DLD1 (cell line): ENCODE measurements around the gene NTF3.

Source experiments
- in situ Hi-C: cut with HindIII; loops from 2 replicates; pipeline ENCODE4 v1.10.0; 2017; ENCODE audit warnings: low sequenced_read_pairs

NTF3 gene

GRCh38 chr12:5455045-5455444, 23.1 kb downstream of the NTF3 start:
- in situ Hi-C loops: no loop called here

DNA sequence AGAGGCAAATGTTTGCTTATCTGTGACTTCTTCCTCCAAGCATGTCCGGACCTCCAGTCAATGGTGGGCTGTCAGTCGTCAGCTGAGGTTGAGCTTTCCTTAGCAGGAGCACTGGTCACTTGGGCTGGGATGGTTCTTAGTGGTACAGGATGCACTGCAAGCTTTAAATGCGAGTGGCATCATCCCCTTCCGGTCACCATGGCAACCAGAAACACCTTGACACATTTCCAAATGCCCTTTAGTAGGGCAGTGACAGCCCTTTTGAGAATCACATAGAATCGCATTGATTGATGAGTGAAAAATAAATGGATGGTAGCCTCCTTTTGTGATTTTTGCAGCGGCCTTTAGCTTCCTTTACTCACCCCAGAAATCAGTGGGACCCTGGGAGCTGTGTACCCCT, 24.1 kb downstream of the NTF3 start:
- in situ Hi-C loops: no loop called here

DNA sequence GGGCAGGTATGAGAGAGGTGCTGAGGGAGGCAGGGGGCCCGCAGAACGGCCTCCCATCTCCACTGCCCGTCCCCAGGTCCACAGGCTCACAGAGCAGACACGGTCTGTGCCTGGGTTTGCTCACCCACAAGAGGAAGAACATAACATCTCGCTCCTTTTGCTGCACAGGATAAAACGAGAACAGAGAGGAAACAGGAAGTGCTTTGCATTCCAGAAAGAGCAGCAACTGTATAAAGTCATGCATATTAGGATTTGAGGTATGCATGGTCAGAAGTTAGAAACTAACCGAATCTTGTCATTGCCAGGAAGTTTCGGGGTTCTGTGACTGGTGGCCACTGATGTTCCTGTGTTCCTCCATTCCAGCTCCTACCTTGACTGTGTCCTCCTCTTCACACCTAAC, 25.0 kb downstream of the NTF3 start:
- in situ Hi-C loops: no loop called here

- in situ Hi-C loops: no loop called here
Measured at GRCh38 chr12:5458229-5459050, 26.5 kb downstream of the NTF3 start.

DNA sequence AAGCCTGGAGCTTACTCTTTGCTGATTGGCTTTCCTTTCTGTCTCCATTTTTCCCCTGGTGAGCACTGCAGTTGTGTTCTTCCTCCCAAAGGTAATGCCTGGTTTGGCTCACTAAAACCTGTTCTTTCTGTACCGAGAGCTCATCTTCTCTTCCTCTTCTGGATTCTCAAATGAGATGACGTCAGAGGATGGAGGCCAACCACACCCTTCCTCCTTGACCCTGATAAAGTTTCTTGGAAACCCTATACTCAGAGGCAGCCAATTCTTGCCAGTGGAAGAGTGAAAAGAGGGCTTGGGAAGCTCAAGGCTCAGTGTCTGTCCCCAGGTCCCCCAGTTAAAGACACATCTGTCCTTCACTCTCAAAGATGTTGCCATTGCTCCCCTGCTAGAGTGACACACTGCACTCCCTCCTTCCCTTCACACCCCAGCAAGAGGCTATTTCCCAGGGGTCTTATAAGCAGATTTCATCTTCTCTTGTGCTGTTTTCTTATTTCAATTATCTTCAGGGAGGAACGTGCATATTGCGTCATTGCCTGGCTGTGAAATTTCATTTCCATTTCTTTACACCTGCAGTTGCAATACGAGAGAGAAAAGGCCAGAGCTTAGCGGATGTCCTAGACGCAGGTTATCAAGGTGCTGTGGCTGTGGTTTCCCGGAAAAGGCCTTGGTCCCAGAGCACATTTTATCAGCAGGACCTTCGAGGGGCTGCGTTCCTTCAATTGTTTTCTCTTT, 27.3 kb downstream of the NTF3 start:
- in situ Hi-C loops: no loop called here

DNA sequence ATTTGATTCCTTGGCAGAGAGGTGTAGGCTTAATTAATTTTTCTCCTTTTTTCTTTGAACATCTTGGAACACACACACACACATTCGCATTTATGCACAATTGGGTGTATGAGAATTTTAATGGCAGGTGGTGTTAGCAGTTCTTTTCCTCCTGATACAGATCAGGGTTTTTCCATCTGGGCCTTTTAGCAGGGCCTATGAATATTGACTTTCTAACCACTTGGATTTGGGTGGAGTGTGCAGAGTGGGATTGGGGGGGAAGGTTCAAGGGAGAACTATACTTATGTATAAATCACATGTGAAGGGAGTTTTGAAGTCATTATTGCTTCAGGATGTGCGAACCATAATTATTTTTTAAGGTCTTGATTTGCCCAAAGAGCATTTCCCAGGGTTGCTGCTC, 28.9 kb downstream of the NTF3 start:
- in situ Hi-C loops: no loop called here

- in situ Hi-C loops: no loop called here
Measured at GRCh38 chr12:5461966-5462365, 30.1 kb downstream of the NTF3 start.

- in situ Hi-C loops: no loop called here
Measured at GRCh38 chr12:5464096-5464495, 32.2 kb downstream of the NTF3 start.

GRCh38 chr12:5465384-5465783, 33.5 kb downstream of the NTF3 start:
- in situ Hi-C loops: no loop called here

DNA sequence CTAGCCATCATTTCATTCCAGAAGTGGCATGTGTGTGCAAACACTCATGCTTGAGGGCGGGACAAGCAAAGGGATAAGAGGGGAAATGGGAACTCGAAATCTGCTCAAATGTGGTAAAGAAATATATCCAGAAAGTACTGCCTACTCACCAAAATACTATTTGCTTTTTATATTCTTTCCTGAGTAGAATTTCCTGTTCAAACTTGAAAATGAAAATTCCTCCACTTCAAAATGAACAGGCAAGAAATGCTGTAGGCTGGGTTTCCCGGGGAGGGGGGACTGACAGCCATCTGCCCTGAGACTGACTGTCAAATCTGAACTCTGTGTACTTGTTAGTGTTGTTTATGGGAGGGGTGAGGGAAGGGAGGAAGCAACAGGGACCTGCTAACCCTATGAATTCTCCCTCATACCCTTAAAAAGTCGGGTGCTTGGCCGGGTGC, 34.6 kb downstream of the NTF3 start:
- in situ Hi-C loops: no loop called here

DNA sequence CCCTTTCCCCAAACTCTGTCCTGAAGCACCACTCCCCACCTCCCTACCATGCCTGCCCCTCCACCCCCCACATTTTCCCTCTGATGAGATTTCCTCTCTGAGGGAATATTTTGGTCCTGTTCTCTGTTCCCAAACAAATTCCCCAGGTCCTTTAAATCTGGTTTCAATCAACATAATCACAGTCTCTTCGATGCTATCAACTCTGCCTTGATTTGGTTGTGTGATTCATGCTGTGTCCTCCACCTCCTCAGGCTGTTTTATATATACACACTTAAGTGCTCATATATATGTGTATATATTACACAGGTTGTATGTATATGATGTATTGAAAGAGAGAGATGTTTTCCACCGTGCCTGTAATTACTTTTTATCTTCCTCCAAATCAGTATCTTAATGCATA, 36.0 kb downstream of the NTF3 start:
- in situ Hi-C loops: no loop called here

DNA sequence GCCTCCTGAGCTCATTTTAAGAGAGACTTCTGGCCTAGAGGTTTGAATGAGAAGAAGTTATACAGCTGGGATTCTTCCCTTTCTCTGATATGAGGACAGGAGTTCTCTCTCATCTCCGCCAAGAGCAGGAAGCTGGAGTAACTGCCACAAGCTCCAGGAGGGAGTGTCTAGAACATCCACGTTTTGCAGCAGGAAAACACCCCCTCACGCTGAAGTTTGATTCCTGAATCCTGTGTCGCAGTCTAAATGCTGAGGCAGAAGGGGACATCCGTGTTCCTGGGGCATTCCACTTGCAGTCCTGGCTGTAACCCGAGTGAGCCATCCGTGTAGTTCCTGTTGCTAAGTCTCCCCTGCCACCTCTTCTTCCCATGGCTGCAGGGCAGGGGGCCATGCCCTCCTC, 38.3 kb downstream of the NTF3 start:
- in situ Hi-C loops: no loop called here

- in situ Hi-C loops: no loop called here
Measured at GRCh38 chr12:5470703-5471102, 38.8 kb downstream of the NTF3 start.

GRCh38 chr12:5473076-5473782, 41.3 kb downstream of the NTF3 start:
- in situ Hi-C loops: no loop called here

GRCh38 chr12:5473783-5474116, 41.8 kb downstream of the NTF3 start:
- in situ Hi-C loops: no loop called here

GRCh38 chr12:5476356-5476755, 44.4 kb downstream of the NTF3 start:
- in situ Hi-C loops: no loop called here

- in situ Hi-C loops: no loop called here
Measured at GRCh38 chr12:5478081-5478706, 46.3 kb downstream of the NTF3 start.

DNA sequence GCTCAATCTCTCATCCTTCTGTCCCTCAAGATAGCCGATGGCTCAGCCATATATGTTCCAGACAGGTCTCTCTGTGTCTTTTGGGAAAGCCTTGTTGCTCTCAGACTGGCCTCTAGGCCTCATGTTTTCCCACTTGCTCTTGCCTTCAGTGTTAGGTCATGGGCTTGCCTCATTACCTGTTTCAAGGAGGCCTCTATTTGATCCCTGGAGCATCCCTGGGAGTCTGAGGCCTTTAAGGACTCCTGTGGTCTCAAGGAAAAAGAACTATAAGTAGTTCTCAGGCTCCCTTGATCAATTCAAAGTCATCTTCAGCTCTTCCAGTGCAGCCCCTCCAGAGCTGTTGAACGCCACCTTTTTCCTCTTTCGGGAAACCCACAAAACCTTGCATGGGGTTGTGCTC, 47.9 kb downstream of the NTF3 start:
- in situ Hi-C loops: no loop called here

DNA sequence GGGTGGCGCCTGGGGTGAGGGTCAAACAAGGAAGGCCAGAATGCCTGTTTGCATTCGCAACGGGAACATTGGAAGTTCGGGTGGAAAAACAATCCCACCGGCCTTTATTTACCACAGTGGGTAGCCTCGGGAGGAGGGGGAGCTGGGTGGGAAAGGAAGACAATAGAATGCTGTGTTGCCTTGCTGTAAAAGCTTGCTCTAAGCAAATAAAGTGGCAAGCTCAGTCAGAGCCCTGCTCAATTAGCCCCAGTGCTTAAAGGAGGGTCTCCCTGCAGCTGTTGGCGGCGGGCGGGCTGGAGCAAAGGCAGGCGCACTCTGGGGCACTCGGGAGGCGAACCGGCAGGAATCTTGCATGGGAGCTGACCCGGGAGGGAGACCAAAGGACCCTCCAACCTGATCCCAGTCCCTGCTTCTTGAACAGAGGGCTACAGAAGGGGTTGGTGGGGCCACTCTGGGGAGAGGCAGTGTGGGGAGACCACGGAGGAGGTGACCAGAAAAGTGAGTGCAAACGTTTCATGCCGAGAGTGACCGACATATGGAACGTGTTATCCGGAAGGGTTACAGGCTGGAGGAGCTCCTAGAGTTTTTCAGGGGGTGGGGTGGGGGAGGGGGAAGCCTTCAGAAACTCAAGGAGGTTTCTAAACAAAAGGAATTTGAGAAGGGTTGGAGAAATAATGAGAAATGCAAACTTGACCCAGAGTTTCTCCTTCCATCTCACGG, 48.5 kb downstream of the NTF3 start:
- in situ Hi-C loops: no loop called here

DNA sequence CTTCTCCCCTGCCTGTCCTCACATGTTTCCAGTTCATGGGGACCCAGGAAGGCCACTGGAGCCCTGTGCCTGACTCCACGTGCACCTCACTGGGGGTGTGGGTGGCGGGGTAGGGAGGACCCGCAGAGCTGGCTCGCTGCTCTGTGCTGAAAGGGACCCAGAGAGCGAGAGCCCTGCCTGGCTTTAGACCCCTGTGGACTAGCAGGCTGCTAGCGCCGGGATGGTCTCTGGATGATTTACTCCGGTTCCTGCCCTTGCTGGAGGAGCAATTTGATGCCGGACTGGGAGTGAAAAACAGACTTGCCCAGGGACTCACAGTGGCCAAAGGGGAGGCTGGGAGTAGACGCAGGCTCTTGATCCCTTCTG, 49.0 kb downstream of the NTF3 start:
- in situ Hi-C loops: no loop called here

GRCh38 chr12:5481645-5482044, 49.7 kb downstream of the NTF3 start:
- in situ Hi-C loops: no loop called here
